ENCODE data around the gene ETFBKMT.
"Not testable (repeated sequence)": the region's sequence is repeated elsewhere in the genome, so short reads cannot be mapped to it uniquely, and the experiment has no call there.

ETFBKMT gene

DNA sequence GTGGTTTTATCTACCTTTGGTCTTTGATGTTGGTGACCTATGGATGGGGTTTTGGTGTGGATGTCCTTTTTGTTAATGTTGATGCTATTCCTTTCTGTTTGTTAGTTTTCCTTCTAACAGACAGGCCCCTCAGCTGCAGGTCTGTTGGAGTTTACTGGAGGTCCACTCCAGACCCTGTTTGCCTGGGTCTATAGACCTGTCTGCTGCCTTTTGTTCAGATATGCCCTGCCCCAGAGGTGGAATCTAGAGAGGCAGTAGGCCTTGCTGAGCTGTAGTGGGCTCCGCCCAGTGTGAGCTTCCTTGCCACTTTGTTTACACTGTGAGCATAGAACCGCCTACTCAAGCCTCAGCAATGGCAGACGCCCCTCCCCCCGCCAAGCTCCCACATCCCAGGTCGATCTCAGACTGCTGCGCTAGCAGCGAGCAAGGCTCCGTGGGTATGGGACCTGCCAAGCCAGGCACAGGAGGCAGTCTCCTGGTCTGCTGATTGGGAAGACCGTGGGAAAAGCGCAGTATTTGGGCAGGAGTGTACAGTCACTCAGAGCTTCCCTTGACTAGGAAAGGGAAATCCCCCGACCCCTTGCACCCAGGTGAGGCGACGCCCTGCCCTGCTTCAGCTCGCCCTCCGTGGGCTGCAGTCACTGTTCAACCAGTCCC is 59.2 kb downstream of the ETFBKMT start:
- DNase-seq (ENCODE audit: low read depth), result not testable (repeated sequence)

DNA sequence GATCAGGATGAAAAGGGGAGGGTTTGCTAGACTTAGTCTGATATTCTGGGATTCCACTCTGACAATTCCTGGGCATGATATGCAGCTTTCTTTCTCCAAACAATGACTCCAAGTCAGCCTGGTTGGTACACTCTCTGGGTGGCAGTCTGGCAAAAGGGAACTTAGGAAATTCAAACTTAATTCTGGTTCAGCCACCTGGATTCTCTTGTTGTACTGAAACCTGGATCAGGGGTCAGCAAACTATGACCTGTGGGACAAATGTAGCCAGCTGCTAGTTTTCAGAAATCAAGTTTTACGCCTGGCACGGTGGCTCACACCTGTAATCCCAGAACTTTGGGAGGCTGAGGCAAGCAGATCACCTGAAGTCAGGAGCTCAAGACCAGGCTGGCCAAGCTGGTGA is 63.1 kb downstream of the ETFBKMT start:
- no peak for DNase-seq (ENCODE audit: low read depth)

Data from stimulated activated CD8-positive, alpha-beta memory T cell treated with anti-CD3 and anti-CD28 coated beads, Interleukin-15, amount 100 ng/mL, for 1 hour (primary cell).